GM10266 (cell line): ENCODE data around the gene C3orf20.

Source experiments
- DNase-seq: peaks from one replicate; pipeline ENCODE4 v3.0.0; 2012; ENCODE audit errors: extremely low spot score
- CTCF ChIP-seq: IDR thresholded peaks from 2 replicates; pipeline ENCODE4 v1.5.1; 2012; ENCODE audit warnings: mild to moderate bottlenecking, low read depth; ENCODE audit not compliant: control insufficient read depth, insufficient read depth; ENCODE audit errors: missing control alignments

The C3orf20 gene

GRCh38 chr3:14641346-14641745 is 33.6 kb upstream of the C3orf20 start:
- TF ChIP-seq CTCF = no peak
- DNase-seq = no peak

DNA sequence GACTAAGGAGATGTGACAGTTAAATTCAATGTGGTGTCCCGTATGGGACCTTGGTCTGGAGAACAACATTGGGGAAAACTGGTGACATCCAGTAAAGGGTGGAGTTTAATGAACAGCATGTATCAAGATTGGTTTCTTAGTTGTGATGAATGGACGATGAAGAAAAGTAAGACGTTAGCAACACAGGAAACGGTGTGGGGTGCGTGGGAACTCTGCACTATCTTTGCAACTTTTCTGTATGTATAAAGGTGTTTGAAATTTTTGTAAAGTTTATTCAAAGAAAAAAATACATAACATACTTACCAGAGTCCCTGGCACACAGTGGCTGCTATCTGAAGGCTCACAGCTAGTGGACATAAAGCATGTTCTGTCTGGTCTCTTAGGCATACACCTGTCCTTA is 29.5 kb upstream of the C3orf20 start:
- TF ChIP-seq CTCF = no peak
- DNase-seq = no peak

- DNase-seq = no peak
- TF ChIP-seq CTCF = no peak
Measured at GRCh38 chr3:14646131-14646573, 28.8 kb upstream of the C3orf20 start.

- no peak for TF ChIP-seq CTCF
- no peak for DNase-seq
Measured at GRCh38 chr3:14646589-14647413, 28.1 kb upstream of the C3orf20 start.

DNA sequence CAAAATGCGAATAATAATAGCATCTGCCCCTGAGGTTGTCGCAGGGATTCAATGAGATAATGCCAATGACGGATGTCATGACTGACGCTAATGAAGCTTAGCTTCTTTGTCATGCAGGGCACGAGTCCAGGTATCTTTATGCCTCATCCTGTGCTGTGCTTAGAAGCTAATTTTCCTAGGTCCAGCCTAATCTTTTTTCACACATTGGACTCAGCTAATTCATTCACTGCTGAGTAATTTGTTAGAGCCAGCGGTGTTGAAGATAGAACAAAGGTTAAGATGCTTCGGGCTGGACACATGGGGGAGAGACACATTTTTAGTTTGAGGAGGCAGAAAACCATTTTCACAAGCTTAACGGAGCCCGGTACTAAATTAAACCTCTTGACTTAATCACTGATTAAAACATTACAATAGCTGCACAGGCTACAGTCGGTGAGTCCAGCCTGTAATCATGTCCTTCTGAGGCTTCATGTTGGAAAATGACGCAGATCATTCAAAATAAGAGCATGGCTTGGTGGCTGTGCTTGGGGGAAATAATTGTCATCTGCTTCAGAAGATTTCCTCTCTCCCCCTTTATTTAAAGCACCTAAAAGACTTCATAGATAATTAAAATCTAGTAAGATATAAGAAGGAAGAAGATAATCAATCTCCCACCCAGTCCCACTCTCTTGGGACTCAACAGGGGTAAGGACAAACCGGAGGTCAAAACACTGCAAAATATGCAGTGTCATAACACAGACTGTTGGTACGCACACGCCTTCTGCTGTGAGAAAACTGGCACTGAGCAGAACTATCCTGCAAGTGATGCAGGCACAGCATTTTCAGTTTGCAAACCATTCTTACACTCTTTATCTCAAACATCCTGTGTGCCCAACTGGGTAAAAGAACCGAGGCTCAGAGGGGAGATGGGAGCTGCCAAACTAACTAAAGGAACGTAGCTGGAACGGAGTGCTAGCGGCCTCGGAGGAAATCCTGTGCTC is 26.7 kb upstream of the C3orf20 start:
- TF ChIP-seq CTCF = no peak
- no peak for DNase-seq

DNA sequence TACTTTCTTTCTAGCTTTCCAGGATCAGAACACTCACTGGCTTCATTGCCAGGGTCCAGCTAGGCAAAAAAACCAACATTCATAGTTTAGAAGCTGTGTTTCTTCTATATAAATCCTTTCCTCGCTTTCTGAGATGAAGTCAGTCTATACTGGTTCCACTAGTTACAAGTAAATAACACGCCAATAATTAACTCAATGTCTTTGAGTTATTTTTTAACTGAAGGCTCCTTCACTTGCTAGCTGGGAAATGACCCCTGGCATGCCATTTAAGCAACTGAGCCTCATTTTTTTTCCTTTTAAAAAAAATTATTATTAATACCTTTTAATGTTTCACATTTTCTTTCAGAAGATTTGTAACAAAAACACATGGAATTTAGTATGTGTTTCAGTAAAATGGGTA is 25.5 kb upstream of the C3orf20 start:
- TF ChIP-seq CTCF = no peak
- DNase-seq = no peak

DNA sequence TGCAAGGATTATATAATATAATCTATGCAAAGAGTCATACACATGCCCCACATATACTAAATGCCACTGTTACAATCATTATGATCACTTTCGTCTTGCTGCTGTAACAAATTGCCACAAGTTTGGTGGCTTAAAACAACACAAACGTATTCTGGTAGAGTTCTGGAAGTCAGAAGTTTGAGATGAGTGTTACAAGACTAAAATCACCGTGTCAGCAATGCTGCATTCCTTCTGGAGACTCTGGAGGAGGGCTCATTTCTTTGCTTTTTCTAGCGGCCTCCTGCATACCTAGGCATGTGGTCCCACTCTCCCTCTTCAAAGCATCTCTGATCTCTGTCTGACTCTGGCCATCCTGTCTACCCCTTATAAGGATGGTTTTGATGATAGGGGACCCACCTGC is 24.7 kb upstream of the C3orf20 start:
- no peak for TF ChIP-seq CTCF
- DNase-seq = no peak
